HG03039 (cell line): ENCODE results near the gene BTBD16.
A peak's percentile ranks its signal among the peaks of the same experiment; 100 is the strongest.

ENCODE experiments used
- ATAC-seq: cut with Tn5 transposase; IDR thresholded peaks from one replicate; pipeline ENCODE4 v1.9.1; 2021; ENCODE audit warnings: mild to moderate bottlenecking, moderate library complexity; ENCODE audit not compliant: unreplicated experiment

Gene BTBD16

GRCh38 chr10:122267849-122268737 is 3.0 kb upstream of the BTBD16 start:
- ATAC-seq, result peak; percentile 70

- ATAC-seq, result no peak
Measured at GRCh38 chr10:122269059-122269687, 1.9 kb upstream of the BTBD16 start.

- ATAC-seq, result no peak
Measured at GRCh38 chr10:122273966-122274545, 3.0 kb downstream of the BTBD16 start.

GRCh38 chr10:122276611-122277208 is 5.6 kb downstream of the BTBD16 start:
- ATAC-seq, result no peak

GRCh38 chr10:122277526-122278136 is 6.5 kb downstream of the BTBD16 start:
- no peak for ATAC-seq

GRCh38 chr10:122279725-122280141 is 8.6 kb downstream of the BTBD16 start:
- no peak for ATAC-seq

- no peak for ATAC-seq
Measured at GRCh38 chr10:122280156-122280555, 9.1 kb downstream of the BTBD16 start.

GRCh38 chr10:122281018-122281626 is 10.0 kb downstream of the BTBD16 start:
- no peak for ATAC-seq

- ATAC-seq, result no peak
Measured at GRCh38 chr10:122281751-122282150, 10.7 kb downstream of the BTBD16 start.

- no peak for ATAC-seq
Measured at GRCh38 chr10:122282253-122282671, 11.2 kb downstream of the BTBD16 start.

GRCh38 chr10:122282909-122283308 is 11.8 kb downstream of the BTBD16 start:
- no peak for ATAC-seq

- ATAC-seq, result no peak
Measured at GRCh38 chr10:122285506-122286444, 14.7 kb downstream of the BTBD16 start.

GRCh38 chr10:122286867-122287266 is 15.8 kb downstream of the BTBD16 start:
- ATAC-seq, result no peak

GRCh38 chr10:122287570-122287969 is 16.5 kb downstream of the BTBD16 start:
- no peak for ATAC-seq

GRCh38 chr10:122288262-122288661 is 17.2 kb downstream of the BTBD16 start:
- ATAC-seq, result no peak

- no peak for ATAC-seq
Measured at GRCh38 chr10:122288917-122289316, 17.8 kb downstream of the BTBD16 start.

GRCh38 chr10:122290334-122290733 is 19.2 kb downstream of the BTBD16 start:
- no peak for ATAC-seq

GRCh38 chr10:122290833-122291532 is 19.9 kb downstream of the BTBD16 start:
- no peak for ATAC-seq

- ATAC-seq, result no peak
Measured at GRCh38 chr10:122291739-122292138, 20.6 kb downstream of the BTBD16 start.
